SK-N-SH (cell line): Measurements from ENCODE around the gene FLCN. TPM values are rescaled to one million over a fixed set of nuclear protein-coding genes. Genes with fewer than 3 reads are reported as not detected.

Source experiments
- CTCF ChIA-PET: fragments of 300-600, 350-600 bp; formaldehyde crosslinking; extraction: SDS; loops from one replicate; lab custom pipeline; 2021; lab: Yijun Ruan, JAX
- POLR2A ChIA-PET: fragments of 350-600 bp; sonication (Branson Sonifier 250); formaldehyde crosslinking; extraction: SDS; loops from one replicate; lab custom pipeline; 2020; ENCODE audit warnings: antibody characterized with exemption, inconsistent platforms; lab: Yijun Ruan, JAX
- DNase-seq: peaks from one replicate; pipeline ENCODE4 v3.0.0; 2012
- H2AFZ ChIP-seq: fragments of 200-600 bp; sonication (generic); 2 replicates; pipeline ENCODE4 v1.8.1; 2016; ENCODE audit warnings: antibody characterized with exemption, mild to moderate bottlenecking, low read depth
- H3F3A ChIP-seq: fragments of 200-600 bp; sonication (generic); replicated peaks from 2 replicates; pipeline ENCODE3; 2016; ENCODE audit warnings: antibody characterized with exemption, mild to moderate bottlenecking; ENCODE audit not compliant: insufficient read depth
- H3K27ac ChIP-seq, 2 experiments: fragments of 200-500 bp in 1 of 2; fragments of 200-600 bp in 1 of 2; sonication (Bioruptor generic) in 1 of 2; sonication (generic), shearing (Covaris generic) in 1 of 2; 2 replicates each; pipeline versions ENCODE4 v1.5.1 to v1.6.1; 2014 to 2016; ENCODE audit warnings: low read depth in 2 of 2, inconsistent platforms in 1 of 2, low read length in 1 of 2, mild to moderate bottlenecking in 1 of 2, mixed read lengths in 1 of 2
- H3K27me3 ChIP-seq: fragments of 200-600 bp; sonication (generic), shearing (Covaris generic); 2 replicates; pipeline ENCODE4 v1.6.1; 2016; ENCODE audit warnings: mixed run types; ENCODE audit not compliant: insufficient read depth
- H3K36me3 ChIP-seq, 2 experiments: fragments of 200-500 bp in 1 of 2; fragments of 200-600 bp in 1 of 2; sonication (Bioruptor generic) in 1 of 2; sonication (generic) in 1 of 2; replicated peaks in 1 of 2; 2 replicates each; pipeline versions ENCODE3 to v1.5.1; 2014 to 2016; ENCODE audit warnings: low read length in 1 of 2, mild to moderate bottlenecking in 1 of 2; ENCODE audit not compliant: insufficient read depth in 2 of 2, control insufficient read depth in 1 of 2
- H3K4me1 ChIP-seq, 2 experiments: fragments of 200-500 bp in 1 of 2; fragments of 200-600 bp in 1 of 2; sonication (Bioruptor generic) in 1 of 2; sonication (generic), shearing (Covaris generic) in 1 of 2; 2 replicates each; pipeline versions ENCODE4 v1.5.1 to v1.6.1; 2014 to 2016; ENCODE audit warnings: low read depth in 1 of 2, low read length in 1 of 2, mixed run types in 1 of 2; ENCODE audit not compliant: insufficient read depth in 2 of 2, control insufficient read depth in 1 of 2
- H3K4me2 ChIP-seq: fragments of 200-600 bp; sonication (generic), shearing (Covaris generic); 2 replicates; pipeline ENCODE4 v1.6.1; 2017; ENCODE audit warnings: mixed run types
- H3K4me3 ChIP-seq, 2 experiments: fragments of 200-500 bp in 1 of 2; fragments of 200-600 bp in 1 of 2; sonication (Bioruptor generic) in 1 of 2; sonication (generic), shearing (Covaris generic) in 1 of 2; 2 replicates each; pipeline versions ENCODE4 v1.5.1 to v1.8.1; 2014 to 2016; ENCODE audit warnings: low read depth in 2 of 2, inconsistent platforms in 1 of 2, low read length in 1 of 2, mild to moderate bottlenecking in 1 of 2, mixed read lengths in 1 of 2, moderate library complexity in 1 of 2
- H3K79me2 ChIP-seq: fragments of 200-600 bp; sonication (generic); 2 replicates; pipeline ENCODE4 v1.8.1; 2017; ENCODE audit warnings: mild to moderate bottlenecking; ENCODE audit not compliant: insufficient read depth
- H3K9ac ChIP-seq: fragments of 200-600 bp; sonication (generic); 2 replicates; pipeline ENCODE4 v1.6.1; 2017; ENCODE audit warnings: mixed run types
- H3K9me2 ChIP-seq: fragments of 200-600 bp; sonication (generic); 2 replicates; pipeline ENCODE4 v1.6.1; 2017; ENCODE audit warnings: mixed run types
- H3K9me3 ChIP-seq: fragments of 200-600 bp; sonication (generic); 2 replicates; pipeline ENCODE4 v1.6.1; 2017; ENCODE audit warnings: mixed run types, mild to moderate bottlenecking, moderate library complexity
- H4K20me1 ChIP-seq: fragments of 200-600 bp; sonication (generic); 2 replicates; pipeline ENCODE4 v1.6.1; 2017; ENCODE audit warnings: mild to moderate bottlenecking, mixed run types; ENCODE audit not compliant: insufficient read depth
- ELF1 ChIP-seq: IDR thresholded peaks from 2 replicates; pipeline ENCODE4 v1.4.0; 2012
- EP300 ChIP-seq, 2 experiments: IDR thresholded peaks; 2 replicates each; pipeline versions ENCODE4 v1.4.0 to v1.6.1; 2012; ENCODE audit warnings: borderline replicate concordance in 1 of 2, low read depth in 1 of 2, low read length in 1 of 2
- GATA2 ChIP-seq: sonication (generic); formaldehyde crosslinking; IDR thresholded peaks from 2 replicates; pipeline ENCODE4 v1.5.0; 2020; ENCODE audit warnings: mild to moderate bottlenecking, missing genetic modification reagents
- NFIC ChIP-seq: IDR thresholded peaks from 2 replicates; pipeline ENCODE4 v1.4.0; 2012; ENCODE audit warnings: borderline replicate concordance
- RAD21 ChIP-seq: IDR thresholded peaks from 2 replicates; pipeline ENCODE4 v1.6.1; 2012; ENCODE audit warnings: mild to moderate bottlenecking, low read length
- RCOR1 ChIP-seq: fragments of 150-350 bp; IDR thresholded peaks from 2 replicates; pipeline ENCODE4 v1.6.1; 2017; ENCODE audit warnings: antibody characterized with exemption, low read length
- TAF1 ChIP-seq: IDR thresholded peaks from 2 replicates; pipeline ENCODE4 v1.6.1; 2012; ENCODE audit warnings: low read depth, mild to moderate bottlenecking, low read length, moderate library complexity, borderline replicate concordance
- YY1 ChIP-seq: IDR thresholded peaks from 2 replicates; pipeline ENCODE4 v1.4.0; 2012; ENCODE audit warnings: low read depth, mild to moderate bottlenecking
- WGBS: methylation state at CpG from one replicate; pipeline ENCODE4 v1.1.6; 2017; ENCODE audit warnings: low lambda C conversion rate; 5-methylcytosine and 5-hydroxymethylcytosine counted together
- polyA plus RNA-seq, 3 experiments: library from polyadenylated mRNA; depleted of rRNA; stranded (reverse); fragments of >200 nt; gene quantifications; 2 replicates each; pipeline ENCODE4 v1.2.3, GENCODE V29; 2012
- TF ChIP-seq, protein P1 (sequence below): IDR thresholded peaks from 2 replicates; pipeline ENCODE4 v1.4.0; 2012; ENCODE audit warnings: low read depth, borderline replicate concordance
- TF ChIP-seq, protein P2 (sequence below): fragments of 150-350 bp; IDR thresholded peaks from 2 replicates; pipeline ENCODE4 v1.6.1; 2016; ENCODE audit warnings: mild to moderate bottlenecking, low read depth, low read length
- TF ChIP-seq, protein P3 (sequence below): IDR thresholded peaks from 2 replicates; pipeline ENCODE4 v1.4.0; 2012; ENCODE audit warnings: low read depth, borderline replicate concordance
- TF ChIP-seq, protein P4 (sequence below): IDR thresholded peaks from 2 replicates; pipeline ENCODE4 v1.4.0; 2012; ENCODE audit warnings: low read depth
- TF ChIP-seq, protein P5 (sequence below): fragments of 200-600 bp; sonication (generic); IDR thresholded peaks from 2 replicates; pipeline ENCODE4 v1.6.1; 2017; ENCODE audit warnings: antibody characterized with exemption, mild to moderate bottlenecking, moderate library complexity

The FLCN gene
- polyA plus RNA-seq, 1 of the 3 experiments (the other 2 are of a cell fraction) = 14.6 TPM

DNA sequence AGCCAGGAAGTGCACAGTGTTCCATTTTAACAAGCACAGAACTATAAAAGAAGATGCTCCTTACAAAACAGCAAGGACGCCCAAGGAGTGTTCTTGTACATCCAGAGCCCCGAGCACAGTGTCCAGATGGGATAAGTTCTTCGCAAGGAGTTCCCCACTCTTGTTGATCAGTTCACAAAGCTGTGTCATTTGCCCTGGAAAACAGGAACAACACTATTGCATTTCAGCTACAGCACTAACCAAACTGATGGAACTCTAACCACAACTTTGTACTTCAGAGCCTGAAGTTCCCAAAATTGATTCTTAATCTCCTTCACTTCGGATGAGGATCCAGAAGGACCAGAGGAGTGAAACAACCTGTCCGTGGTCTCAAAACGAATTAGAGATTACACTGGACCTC lies 39.0 kb upstream of the FLCN start:
- Histone ChIP-seq H3K4me3 (no peak overlapping the region), H3K4me1 (peaks cover 2 to 7% of the 10 kb centered on the region in 2 experiments; a peak in 3 of 4 replicates), H3K27me3 (no peaks in the 10 kb centered on the region), H3K4me2 (no peak overlapping the region)
- CTCF ChIA-PET = interaction anchor here (0.6 to 2.0 kb wide), 2 partner anchors 134 to 185 kb away, joined by 3 to 8 read pairs; no protein-coding TSS in a partner anchor
- POLR2A ChIA-PET = no interaction called here
- no peak for DNase-seq
- WGBS = 95% methylated on average over 6 of the region's 6 CpGs
- TF ChIP-seq, protein P1, sequence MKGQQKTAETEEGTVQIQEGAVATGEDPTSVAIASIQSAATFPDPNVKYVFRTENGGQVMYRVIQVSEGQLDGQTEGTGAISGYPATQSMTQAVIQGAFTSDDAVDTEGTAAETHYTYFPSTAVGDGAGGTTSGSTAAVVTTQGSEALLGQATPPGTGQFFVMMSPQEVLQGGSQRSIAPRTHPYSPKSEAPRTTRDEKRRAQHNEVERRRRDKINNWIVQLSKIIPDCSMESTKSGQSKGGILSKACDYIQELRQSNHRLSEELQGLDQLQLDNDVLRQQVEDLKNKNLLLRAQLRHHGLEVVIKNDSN = no peak
- no peak for TF ChIP-seq YY1
- no peak for TF ChIP-seq GATA2 (CRISPR knock-in tag)
- TF ChIP-seq, protein P2, sequence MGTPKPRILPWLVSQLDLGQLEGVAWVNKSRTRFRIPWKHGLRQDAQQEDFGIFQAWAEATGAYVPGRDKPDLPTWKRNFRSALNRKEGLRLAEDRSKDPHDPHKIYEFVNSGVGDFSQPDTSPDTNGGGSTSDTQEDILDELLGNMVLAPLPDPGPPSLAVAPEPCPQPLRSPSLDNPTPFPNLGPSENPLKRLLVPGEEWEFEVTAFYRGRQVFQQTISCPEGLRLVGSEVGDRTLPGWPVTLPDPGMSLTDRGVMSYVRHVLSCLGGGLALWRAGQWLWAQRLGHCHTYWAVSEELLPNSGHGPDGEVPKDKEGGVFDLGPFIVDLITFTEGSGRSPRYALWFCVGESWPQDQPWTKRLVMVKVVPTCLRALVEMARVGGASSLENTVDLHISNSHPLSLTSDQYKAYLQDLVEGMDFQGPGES = no peak
- TF ChIP-seq EP300 (IDR thresholded peaks at IDR 0.05; ENCODE audit: borderline replicate concordance in 1 of 2, low read depth in 1 of 2, low read length in 1 of 2) = no peak
- TF ChIP-seq RCOR1 = no peak
- TF ChIP-seq, protein P3, sequence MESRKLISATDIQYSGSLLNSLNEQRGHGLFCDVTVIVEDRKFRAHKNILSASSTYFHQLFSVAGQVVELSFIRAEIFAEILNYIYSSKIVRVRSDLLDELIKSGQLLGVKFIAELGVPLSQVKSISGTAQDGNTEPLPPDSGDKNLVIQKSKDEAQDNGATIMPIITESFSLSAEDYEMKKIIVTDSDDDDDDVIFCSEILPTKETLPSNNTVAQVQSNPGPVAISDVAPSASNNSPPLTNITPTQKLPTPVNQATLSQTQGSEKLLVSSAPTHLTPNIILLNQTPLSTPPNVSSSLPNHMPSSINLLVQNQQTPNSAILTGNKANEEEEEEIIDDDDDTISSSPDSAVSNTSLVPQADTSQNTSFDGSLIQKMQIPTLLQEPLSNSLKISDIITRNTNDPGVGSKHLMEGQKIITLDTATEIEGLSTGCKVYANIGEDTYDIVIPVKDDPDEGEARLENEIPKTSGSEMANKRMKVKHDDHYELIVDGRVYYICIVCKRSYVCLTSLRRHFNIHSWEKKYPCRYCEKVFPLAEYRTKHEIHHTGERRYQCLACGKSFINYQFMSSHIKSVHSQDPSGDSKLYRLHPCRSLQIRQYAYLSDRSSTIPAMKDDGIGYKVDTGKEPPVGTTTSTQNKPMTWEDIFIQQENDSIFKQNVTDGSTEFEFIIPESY = no peak
- TF ChIP-seq ELF1 = no peak
- no peak for TF ChIP-seq NFIC
- TF ChIP-seq, protein P4, sequence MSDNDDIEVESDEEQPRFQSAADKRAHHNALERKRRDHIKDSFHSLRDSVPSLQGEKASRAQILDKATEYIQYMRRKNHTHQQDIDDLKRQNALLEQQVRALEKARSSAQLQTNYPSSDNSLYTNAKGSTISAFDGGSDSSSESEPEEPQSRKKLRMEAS = no peak
- TF ChIP-seq, all 33 proteins: peak for 0
- Histone ChIP-seq H3F3A (peaks cover 6% of the 10 kb centered on the region), H4K20me1 (peaks cover 40% of the 10 kb centered on the region), H3K9me3 (no peaks in the 10 kb centered on the region), H3K36me3 (peaks cover 12 to 29% of the 10 kb centered on the region in 2 experiments), H2AFZ (no peak overlapping the region), H3K9me2 (no peaks in the 10 kb centered on the region), H3K9ac (no peak overlapping the region), H3K27ac (no peak overlapping the region), H3K79me2 (peaks cover 87% of the 10 kb centered on the region)

DNA sequence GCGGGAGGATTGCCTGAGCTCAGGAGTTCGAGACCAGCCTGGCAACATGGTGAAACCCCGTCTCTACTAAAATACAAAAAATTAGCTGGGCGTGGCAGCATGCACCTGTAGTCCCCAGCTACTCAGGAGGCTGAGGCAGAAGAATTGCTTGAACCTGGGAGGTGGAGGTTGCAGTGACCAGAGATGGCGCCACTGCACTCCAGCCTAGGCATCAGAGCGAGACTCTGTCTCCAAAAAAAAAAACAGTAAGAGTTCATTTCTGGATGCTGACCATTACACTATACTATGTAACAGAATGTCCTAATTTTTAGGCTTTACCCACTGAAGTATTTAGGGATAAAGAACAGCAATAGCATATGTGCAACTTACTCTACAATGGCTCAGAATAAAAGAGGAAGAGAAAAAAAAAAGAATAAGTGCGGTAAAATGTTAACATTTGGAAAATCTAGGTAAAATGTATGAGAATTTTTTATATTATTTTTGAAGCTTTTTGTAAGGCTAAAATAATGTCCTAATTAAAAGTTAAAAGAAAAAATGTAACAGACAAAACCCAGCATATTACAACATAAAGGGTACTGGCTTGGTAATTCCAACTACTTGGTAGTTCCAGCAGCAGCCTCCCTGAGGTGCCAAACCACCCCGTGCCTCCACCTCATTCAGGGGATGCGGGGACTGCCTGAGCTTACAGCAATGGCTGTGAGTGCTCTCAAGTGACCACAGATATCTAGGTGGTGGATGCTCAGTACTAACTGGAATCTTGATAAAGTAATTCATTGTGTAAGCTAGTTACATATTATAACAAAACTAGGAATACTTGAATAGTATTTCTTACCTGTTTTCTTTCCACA lies 33.2 kb upstream of the FLCN start:
- H3K4me1 ChIP-seq = no peaks in the 10 kb centered on the region
- no peaks in the 10 kb centered on the region for H3K27me3 ChIP-seq
- no peak overlapping the region for H3K4me2 ChIP-seq
- peaks cover 12% of the 10 kb centered on the region; the same call in 1 of the 2 replicates for H4K20me1 ChIP-seq
- no peak overlapping the region for H2AFZ ChIP-seq
- DNase-seq = no peak
- no peak overlapping the region for H3K27ac ChIP-seq
- no peak for TF ChIP-seq YY1
- TF ChIP-seq, protein P4 = no peak
- TF ChIP-seq, protein P5, sequence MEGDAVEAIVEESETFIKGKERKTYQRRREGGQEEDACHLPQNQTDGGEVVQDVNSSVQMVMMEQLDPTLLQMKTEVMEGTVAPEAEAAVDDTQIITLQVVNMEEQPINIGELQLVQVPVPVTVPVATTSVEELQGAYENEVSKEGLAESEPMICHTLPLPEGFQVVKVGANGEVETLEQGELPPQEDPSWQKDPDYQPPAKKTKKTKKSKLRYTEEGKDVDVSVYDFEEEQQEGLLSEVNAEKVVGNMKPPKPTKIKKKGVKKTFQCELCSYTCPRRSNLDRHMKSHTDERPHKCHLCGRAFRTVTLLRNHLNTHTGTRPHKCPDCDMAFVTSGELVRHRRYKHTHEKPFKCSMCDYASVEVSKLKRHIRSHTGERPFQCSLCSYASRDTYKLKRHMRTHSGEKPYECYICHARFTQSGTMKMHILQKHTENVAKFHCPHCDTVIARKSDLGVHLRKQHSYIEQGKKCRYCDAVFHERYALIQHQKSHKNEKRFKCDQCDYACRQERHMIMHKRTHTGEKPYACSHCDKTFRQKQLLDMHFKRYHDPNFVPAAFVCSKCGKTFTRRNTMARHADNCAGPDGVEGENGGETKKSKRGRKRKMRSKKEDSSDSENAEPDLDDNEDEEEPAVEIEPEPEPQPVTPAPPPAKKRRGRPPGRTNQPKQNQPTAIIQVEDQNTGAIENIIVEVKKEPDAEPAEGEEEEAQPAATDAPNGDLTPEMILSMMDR = peak; percentile 55
- TF ChIP-seq RAD21 = 0 out of 2 replicates have a peak, but pooled peaks have one; percentile 7
- no peak for TF ChIP-seq TAF1
- TF ChIP-seq, all 33 proteins: peak for 2
- Histone ChIP-seq H3K79me2 (peaks cover 41% of the 10 kb centered on the region), H3K9me3 (no peaks in the 10 kb centered on the region), H3K9ac (no peak overlapping the region), H3K9me2 (no peaks in the 10 kb centered on the region), H3F3A (peaks cover 9% of the 10 kb centered on the region), H3K36me3 (peaks cover 38 to 67% of the 10 kb centered on the region in 2 experiments), H3K4me3 (no peak overlapping the region)
- ChIA-PET CTCF (interaction anchor here (0.6 to 2.7 kb wide), 6 partner anchors 10 to 273 kb away, joined by 3 to 11 read pairs (median 4); partner anchors contain the start of gene COPS3), POLR2A (no interaction called here)
- WGBS = 92% methylated on average over 9 of the region's 9 CpGs
